ENCODE data around the gene COL23A1. TPM values are rescaled to one million over a fixed set of nuclear protein-coding genes. Genes with fewer than 3 reads are reported as not detected.
"Not testable (repeated sequence)": the region's sequence is repeated elsewhere in the genome, so short reads cannot be mapped to it uniquely, and the experiment has no call there.

The COL23A1 gene
- total RNA-seq, 1 donor from 2014 or later: not detected

- no peaks in the 10 kb centered on the region for H3K27me3 Mint-ChIP-seq (ENCODE audit: low read depth)
- H3K36me3 Mint-ChIP-seq (ENCODE audit: low read depth): no peaks in the 10 kb centered on the region
- no peaks in the 10 kb centered on the region for H3K4me1 Mint-ChIP-seq (ENCODE audit: low read depth)
- no peak overlapping the region for H3K27ac Mint-ChIP-seq
- no peak overlapping the region for H3K4me3 Mint-ChIP-seq (ENCODE audit: low read depth)
- intact Hi-C loops (cut with micrococcal nuclease): no loop called here
- no peak for DNase-seq (ENCODE audit: low spot score)
- peaks cover 12% of the 10 kb centered on the region for H3K9me3 Mint-ChIP-seq
These were observed 276.9 kb downstream of the COL23A1 start for GRCh38 chr5:178313316-178313715.

- H3K4me3 Mint-ChIP-seq (ENCODE audit: low read depth): no peak overlapping the region
- no peaks in the 10 kb centered on the region for H3K36me3 Mint-ChIP-seq (ENCODE audit: low read depth)
- intact Hi-C loops (cut with micrococcal nuclease): no loop called here
- H3K9me3 Mint-ChIP-seq: peaks cover 10% of the 10 kb centered on the region
- no peak overlapping the region for H3K27ac Mint-ChIP-seq
- no peaks in the 10 kb centered on the region for H3K27me3 Mint-ChIP-seq (ENCODE audit: low read depth)
- no peaks in the 10 kb centered on the region for H3K4me1 Mint-ChIP-seq (ENCODE audit: low read depth)
- no peak for DNase-seq (ENCODE audit: low spot score)
These were observed 277.3 kb downstream of the COL23A1 start for GRCh38 chr5:178312880-178313282.

GRCh38 chr5:178310130-178310865, 279.9 kb downstream of the COL23A1 start:
- intact Hi-C loops (cut with micrococcal nuclease): no loop called here
- no peaks in the 10 kb centered on the region for H3K27me3 Mint-ChIP-seq (ENCODE audit: low read depth)
- H3K4me1 Mint-ChIP-seq (ENCODE audit: low read depth): no peaks in the 10 kb centered on the region
- no peaks in the 10 kb centered on the region for H3K9me3 Mint-ChIP-seq
- no peak overlapping the region for H3K27ac Mint-ChIP-seq
- no peak overlapping the region for H3K4me3 Mint-ChIP-seq (ENCODE audit: low read depth)
- no peak for DNase-seq (ENCODE audit: low spot score)
- H3K36me3 Mint-ChIP-seq (ENCODE audit: low read depth): no peaks in the 10 kb centered on the region

GRCh38 chr5:178309271-178310013, 280.8 kb downstream of the COL23A1 start:
- DNase-seq (ENCODE audit: low spot score): no peak
- no peaks in the 10 kb centered on the region for H3K9me3 Mint-ChIP-seq
- H3K4me3 Mint-ChIP-seq (ENCODE audit: low read depth): no peak overlapping the region
- no peaks in the 10 kb centered on the region for H3K4me1 Mint-ChIP-seq (ENCODE audit: low read depth)
- intact Hi-C loops (cut with micrococcal nuclease): no loop called here
- no peaks in the 10 kb centered on the region for H3K36me3 Mint-ChIP-seq (ENCODE audit: low read depth)
- no peak overlapping the region for H3K27ac Mint-ChIP-seq
- no peaks in the 10 kb centered on the region for H3K27me3 Mint-ChIP-seq (ENCODE audit: low read depth)

- Mint-ChIP-seq H3K27ac (no peak overlapping the region), H3K9me3 (no peaks in the 10 kb centered on the region), H3K27me3 (ENCODE audit: low read depth) (no peaks in the 10 kb centered on the region), H3K4me1 (ENCODE audit: low read depth) (no peaks in the 10 kb centered on the region), H3K4me3 (ENCODE audit: low read depth) (no peak overlapping the region), H3K36me3 (ENCODE audit: low read depth) (no peaks in the 10 kb centered on the region)
- DNase-seq (ENCODE audit: low spot score): no peak
- intact Hi-C loops (cut with micrococcal nuclease): no loop called here
These were observed 281.6 kb downstream of the COL23A1 start for GRCh38 chr5:178308541-178309092.

GRCh38 chr5:178307267-178308045, 282.7 kb downstream of the COL23A1 start:
- intact Hi-C loops (cut with micrococcal nuclease): no loop called here
- H3K27me3 Mint-ChIP-seq (ENCODE audit: low read depth): no peaks in the 10 kb centered on the region

GRCh38 chr5:178306430-178307225, 283.6 kb downstream of the COL23A1 start:
- Mint-ChIP-seq H3K9me3 (no peaks in the 10 kb centered on the region), H3K27ac (no peak overlapping the region), H3K4me1 (ENCODE audit: low read depth) (no peaks in the 10 kb centered on the region), H3K27me3 (ENCODE audit: low read depth) (no peaks in the 10 kb centered on the region), H3K36me3 (ENCODE audit: low read depth) (no peaks in the 10 kb centered on the region), H3K4me3 (ENCODE audit: low read depth) (no peak overlapping the region)
- intact Hi-C loops (cut with micrococcal nuclease): no loop called here
- DNase-seq (ENCODE audit: low spot score): no peak

More at GRCh38 chr5:178307267-178308045, 282.7 kb downstream of the COL23A1 start:
- Mint-ChIP-seq H3K9me3 (no peaks in the 10 kb centered on the region), H3K36me3 (ENCODE audit: low read depth) (no peaks in the 10 kb centered on the region), H3K4me1 (ENCODE audit: low read depth) (no peaks in the 10 kb centered on the region), H3K4me3 (ENCODE audit: low read depth) (no peak overlapping the region), H3K27ac (no peak overlapping the region)
- DNase-seq (ENCODE audit: low spot score): no peak

- Mint-ChIP-seq H3K4me1 (ENCODE audit: low read depth) (no peaks in the 10 kb centered on the region), H3K9me3 (no peaks in the 10 kb centered on the region), H3K27me3 (ENCODE audit: low read depth) (no peaks in the 10 kb centered on the region), H3K4me3 (ENCODE audit: low read depth) (no peak overlapping the region), H3K27ac (no peak overlapping the region), H3K36me3 (ENCODE audit: low read depth) (no peaks in the 10 kb centered on the region)
- no peak for DNase-seq (ENCODE audit: low spot score)
- intact Hi-C loops (cut with micrococcal nuclease): no loop called here
These were observed 284.4 kb downstream of the COL23A1 start for GRCh38 chr5:178305801-178306200.

- Mint-ChIP-seq H3K9me3 (no peaks in the 10 kb centered on the region), H3K27ac (no peak overlapping the region), H3K36me3 (ENCODE audit: low read depth) (no peaks in the 10 kb centered on the region), H3K4me1 (ENCODE audit: low read depth) (no peaks in the 10 kb centered on the region), H3K4me3 (ENCODE audit: low read depth) (no peak overlapping the region), H3K27me3 (ENCODE audit: low read depth) (no peaks in the 10 kb centered on the region)
- intact Hi-C loops (cut with micrococcal nuclease): no loop called here
- no peak for DNase-seq (ENCODE audit: low spot score)
These were observed 285.2 kb downstream of the COL23A1 start for GRCh38 chr5:178304761-178305645.

GRCh38 chr5:178304016-178304415, 286.2 kb downstream of the COL23A1 start:
- Mint-ChIP-seq H3K9me3 (no peaks in the 10 kb centered on the region), H3K4me1 (ENCODE audit: low read depth) (no peaks in the 10 kb centered on the region), H3K36me3 (ENCODE audit: low read depth) (no peaks in the 10 kb centered on the region), H3K4me3 (ENCODE audit: low read depth) (no peak overlapping the region), H3K27ac (no peak overlapping the region), H3K27me3 (ENCODE audit: low read depth) (no peaks in the 10 kb centered on the region)
- DNase-seq (ENCODE audit: low spot score): no peak
- intact Hi-C loops (cut with micrococcal nuclease): no loop called here

GRCh38 chr5:178302321-178302720, 287.9 kb downstream of the COL23A1 start:
- H3K27me3 Mint-ChIP-seq (ENCODE audit: low read depth); intact Hi-C loops (cut with micrococcal nuclease); H3K4me3 Mint-ChIP-seq (ENCODE audit: low read depth); DNase-seq (ENCODE audit: low spot score); H3K9me3 Mint-ChIP-seq; H3K36me3 Mint-ChIP-seq (ENCODE audit: low read depth); H3K27ac Mint-ChIP-seq; H3K4me1 Mint-ChIP-seq (ENCODE audit: low read depth): not testable (repeated sequence)
